MV-4-11 (cell line): ENCODE results near the gene AGAP1.

ENCODE experiments used
- DNase-seq: peaks from one replicate; lab custom pipeline; 2025; lab: John Stamatoyannopoulos, UW

AGAP1 gene

DNA sequence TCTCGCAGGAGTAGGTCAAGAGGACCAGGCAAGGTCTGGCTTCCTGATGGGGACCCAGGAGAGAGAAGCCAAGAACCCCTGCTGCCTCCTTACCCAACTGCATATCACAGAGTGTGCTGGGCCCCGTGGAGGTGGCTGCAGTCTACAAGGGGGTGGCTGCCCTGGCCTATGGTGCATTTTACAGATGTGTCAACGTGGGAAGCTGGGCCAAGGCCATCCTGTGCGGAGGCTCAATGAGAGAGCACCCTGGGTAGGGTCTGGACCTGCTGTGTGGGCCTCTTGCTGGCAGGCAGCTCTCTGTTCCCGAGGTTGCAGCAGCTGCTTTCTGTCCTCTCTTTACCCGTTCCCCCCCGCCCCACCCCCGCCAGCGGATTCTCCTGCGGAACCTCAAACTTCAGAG, 612.9 kb downstream of the AGAP1 start:
- no peak for DNase-seq

DNA sequence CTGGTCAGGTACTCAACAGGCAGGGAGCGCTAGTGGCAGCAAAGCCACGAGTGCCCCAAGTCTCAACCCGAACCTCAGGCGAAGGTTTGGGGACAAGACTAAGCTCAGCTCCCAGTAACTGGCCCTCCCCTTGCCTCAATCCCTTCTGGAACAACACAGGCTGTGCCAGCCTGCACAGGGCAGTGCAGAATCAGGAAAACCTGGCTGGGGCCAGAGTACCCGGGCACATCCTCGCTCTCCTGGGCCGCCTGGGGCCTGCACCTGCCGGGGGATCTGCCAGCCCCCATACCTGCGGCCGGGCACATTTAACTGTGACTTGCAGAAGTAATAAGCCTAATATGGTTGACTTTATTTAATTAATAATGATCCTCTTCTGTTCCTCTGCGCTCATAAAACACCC, 613.7 kb downstream of the AGAP1 start:
- no peak for DNase-seq

DNA sequence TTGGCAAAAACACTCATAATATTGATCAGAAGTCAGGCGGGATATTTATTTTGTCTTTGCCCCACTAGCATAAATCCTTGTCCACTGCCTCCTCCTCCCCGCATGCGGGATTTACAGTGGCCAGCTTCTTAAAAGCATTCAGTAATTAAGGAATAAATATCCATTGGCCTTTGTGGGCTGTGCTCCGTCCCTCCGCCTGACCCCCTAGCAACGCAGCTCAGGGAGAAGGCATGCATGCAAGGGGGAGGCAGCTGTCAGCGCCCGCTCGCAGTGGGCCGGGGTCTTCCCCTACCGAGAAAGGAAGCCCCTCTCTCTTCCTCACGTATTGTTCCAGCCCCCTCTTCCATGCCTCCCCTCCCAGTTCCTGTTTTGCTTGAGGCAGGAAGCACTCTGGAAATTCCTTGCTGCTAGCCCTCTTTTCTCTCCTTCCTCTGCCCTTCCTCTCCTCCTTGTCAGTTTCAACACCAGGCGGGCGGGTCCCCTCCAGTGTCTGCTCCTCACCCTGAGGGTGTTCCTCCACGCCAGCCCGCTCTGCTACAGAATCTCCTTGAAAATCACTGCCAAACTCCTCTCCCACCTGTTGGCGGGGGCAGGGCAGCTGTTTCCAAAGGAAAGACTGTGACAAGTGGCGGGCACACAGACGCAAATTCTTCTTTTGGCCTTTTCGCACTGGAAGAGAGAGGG, 614.2 kb downstream of the AGAP1 start:
- no peak for DNase-seq

DNA sequence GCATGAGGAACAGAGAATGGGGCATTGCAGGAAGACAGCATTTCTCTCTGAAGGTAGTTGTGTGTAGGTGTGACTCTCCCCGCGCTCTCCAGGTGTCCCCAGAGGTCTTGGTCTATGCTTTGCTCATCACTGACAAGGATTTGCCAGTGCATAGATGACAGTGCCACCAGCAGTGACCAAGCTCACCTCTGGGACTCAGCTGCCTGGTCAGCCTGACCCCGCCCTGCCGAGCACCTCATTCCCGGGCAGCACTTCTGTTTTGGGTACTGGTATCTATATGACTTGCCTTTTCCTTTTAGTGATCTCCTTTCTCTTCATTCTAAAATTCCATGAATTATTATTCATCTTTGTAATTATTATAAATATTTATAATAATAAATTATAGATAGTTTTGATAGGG, 615.2 kb downstream of the AGAP1 start:
- no peak for DNase-seq

DNA sequence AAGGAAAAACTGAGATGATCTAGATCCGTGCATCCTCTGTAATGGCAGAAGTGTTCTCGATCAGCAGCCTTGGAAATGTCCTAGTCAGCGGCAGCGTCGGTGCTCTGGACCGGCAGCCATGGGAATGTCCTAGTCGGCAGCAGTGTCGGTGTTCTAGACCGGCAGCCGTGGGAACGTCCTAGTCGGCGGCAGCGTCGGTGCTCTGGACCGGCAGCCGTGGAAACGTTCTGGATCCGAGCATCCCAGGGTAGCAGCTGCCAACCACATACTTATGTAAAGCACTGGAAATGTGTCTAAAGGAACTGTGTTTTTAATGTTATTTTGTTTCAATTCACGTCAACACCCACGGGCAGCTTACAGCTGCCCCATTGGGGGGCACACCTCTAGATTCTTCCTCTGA, 615.6 kb downstream of the AGAP1 start:
- DNase-seq, result no peak

DNA sequence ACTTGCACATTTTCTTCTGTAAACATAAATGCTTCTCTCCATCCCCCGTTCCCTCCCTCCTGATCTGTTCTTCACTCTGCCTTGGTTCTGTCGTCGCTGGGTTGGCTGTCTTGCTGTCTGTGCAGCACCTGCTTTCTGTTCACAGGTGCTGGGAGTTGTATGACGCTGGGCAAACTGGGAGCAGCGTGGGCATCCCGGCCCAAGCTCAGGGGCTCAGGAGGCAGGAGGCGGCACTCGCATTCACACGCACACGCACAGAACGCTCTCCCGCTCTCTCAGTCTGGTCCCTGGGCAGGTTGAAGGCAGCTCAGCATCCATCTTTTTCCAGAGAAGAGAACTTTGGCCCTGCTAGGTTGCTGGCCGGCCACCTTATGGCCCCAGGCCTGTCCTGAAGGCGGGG, 618.6 kb downstream of the AGAP1 start:
- DNase-seq, result no peak

DNA sequence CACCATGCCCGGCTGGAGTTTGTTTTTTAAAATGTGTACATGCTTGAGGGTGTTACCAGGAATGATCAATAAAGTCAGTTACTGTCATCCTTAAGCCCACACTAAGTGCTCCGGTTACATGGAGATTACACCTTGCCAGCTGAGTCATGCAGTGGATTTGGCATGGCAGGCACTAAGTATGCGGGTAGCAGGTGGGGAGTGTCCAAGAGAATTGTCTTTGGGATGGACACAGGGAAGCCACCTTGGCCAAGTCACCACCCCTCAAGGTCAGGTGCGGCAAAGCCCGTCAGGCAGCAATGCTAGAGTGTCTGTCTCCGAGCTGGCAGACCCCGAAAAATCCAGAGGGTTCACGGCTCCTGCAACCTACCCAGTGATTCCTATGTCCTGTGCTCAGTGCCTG, 619.6 kb downstream of the AGAP1 start:
- no peak for DNase-seq

DNA sequence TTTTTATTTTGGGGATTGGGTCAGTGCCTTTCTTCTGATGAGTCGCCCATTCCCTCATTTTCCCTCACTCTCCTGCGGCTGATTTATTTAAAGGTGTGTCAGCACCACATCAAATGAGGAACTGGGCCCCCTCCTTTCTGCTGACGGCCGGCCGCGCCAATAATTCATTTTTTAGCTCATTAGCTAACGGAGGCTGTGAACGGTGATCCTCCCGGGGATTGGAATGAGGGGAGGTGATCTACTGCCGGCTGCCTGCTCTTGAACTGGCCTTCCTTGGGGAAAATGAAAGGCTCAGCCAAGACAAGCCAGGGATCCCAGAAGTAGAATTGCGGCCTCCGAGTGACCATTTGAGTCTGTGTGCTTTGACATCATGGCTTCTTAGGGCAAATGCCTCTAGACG, 620.1 kb downstream of the AGAP1 start:
- no peak for DNase-seq

DNA sequence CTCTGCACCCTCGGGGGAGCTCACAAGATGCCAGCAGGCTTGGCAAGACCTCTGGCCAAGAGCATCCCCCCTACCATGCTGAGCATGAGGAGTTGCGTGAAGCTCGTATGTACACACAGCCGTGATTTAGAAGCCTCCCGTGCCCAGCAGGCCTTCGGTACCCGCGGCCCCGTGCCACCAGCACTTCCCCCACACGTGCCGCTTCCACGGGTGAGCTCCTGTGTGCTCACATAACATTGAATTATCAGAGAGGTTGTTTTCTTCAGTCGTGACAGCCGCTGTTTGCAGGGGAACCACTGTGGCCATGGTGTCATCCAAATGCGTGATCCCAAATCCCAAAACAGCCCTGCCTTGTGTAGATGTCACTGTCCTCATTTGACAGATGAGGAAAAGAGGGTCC, 621.1 kb downstream of the AGAP1 start:
- DNase-seq, result no peak

DNA sequence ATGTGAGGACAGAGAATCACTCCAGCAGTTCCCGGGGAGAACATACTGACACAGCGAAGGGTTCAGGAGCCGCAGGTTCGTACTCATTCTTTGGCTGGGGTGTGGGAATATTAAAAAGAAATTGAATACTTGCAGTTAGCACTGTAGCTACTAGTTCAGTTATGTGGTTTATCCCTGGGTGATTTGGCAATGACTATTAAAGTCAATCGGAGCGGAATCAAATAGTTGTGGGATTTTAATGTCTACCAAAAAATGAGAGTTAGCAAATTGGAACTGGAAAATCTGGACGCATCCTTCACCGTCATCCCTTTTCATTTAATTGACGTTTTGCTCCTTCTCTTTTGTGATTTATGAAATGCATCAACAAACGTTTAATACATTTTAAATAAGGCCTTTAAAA, 623.6 kb downstream of the AGAP1 start:
- DNase-seq, result no peak

DNA sequence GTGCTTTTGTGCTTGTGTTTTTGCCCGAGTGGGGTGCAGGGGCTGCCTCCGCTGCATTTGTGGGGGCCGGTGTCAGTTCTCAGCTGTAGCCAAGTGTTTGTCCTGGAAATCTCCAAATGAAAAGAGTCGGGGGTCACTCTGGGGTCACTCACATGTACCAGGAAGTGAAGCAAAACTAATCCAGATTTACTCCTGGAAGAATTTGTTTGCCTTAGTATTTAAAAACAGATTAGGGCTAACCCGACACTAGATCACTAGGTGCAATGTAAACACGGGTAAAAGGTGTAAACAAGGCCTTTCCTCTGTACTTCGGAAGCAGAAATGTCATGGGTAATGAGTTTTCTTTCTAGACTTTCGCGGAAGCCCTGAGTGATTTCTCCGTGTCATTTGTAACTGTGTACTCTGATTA, 624.0 kb downstream of the AGAP1 start:
- DNase-seq, result no peak

DNA sequence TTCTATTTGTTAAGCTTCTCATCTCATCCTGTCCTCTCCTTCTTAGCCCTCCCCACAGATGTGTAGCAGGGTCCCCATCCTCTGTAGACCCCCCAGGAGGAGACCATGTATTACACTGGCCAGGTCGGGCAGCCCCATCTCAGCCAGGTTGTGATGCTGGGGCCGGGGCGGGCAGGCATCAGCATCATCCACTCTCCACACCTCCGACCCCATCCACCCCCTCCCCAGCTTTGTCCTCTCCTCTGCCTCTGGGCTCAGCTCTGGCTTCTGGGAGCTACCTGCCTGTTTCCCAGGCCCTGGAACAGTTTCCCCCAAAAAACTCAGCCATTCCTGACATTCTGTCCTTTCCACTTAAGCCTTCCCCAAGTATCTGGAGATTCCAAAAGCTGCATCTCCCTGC, 625.2 kb downstream of the AGAP1 start:
- no peak for DNase-seq

DNA sequence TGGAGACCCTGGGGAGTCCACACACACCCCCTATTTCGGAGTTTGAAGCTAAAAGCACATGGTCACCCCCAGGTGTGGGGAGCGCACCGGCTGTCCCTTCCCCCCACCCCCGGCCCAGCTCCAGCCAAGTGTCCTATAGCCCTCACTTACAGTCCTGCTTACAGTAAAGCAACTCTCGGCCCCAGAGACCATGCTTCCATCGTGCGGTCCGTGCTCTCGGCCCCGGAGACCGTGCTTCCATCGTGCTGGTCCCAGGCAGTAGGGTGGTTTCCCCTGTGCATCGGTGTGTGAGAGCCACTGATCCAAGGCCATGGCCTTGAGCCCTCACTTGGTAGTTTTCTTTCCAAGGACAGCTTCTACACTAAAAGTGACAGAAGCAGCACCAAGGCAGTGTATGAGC, 625.6 kb downstream of the AGAP1 start:
- DNase-seq, result no peak

DNA sequence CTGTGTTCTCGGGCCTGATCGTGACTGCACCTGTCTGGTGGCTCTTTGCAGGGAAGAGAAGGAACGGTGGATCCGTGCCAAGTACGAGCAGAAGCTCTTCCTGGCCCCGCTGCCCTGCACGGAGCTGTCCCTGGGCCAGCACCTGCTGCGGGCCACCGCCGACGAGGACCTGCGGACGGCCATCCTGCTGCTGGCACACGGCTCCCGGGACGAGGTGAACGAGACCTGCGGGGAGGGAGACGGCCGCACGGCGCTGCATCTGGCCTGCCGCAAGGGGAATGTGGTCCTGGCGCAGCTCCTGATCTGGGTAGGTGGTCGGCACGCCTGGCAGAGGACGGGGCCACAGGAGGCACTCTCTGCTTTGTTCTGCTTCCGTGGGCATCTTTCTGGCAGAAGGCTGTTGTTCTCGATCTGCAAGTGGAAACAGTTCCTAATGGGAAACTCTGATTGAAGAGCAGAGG, 626.3 kb downstream of the AGAP1 start:
- no peak for DNase-seq

DNA sequence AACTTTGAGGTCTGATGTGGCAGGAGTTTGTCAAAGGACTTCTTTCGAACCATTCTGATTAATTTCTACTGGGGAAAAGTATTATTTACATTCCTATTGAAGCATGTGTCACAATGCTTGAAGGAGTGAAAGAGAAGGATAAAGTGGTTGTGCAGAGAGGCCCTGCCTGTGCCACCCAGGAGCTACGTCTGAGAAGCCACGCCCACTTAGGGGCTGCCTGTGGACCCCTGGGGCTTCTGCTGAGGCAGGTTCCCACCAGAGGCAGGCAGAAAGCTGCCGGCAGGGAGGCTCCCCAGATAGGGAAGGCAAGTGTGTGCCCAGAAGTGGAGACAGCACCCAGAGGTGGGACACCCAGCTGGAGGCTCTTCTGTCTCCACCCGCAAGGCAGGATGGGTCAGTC, 627.0 kb downstream of the AGAP1 start:
- no peak for DNase-seq

DNA sequence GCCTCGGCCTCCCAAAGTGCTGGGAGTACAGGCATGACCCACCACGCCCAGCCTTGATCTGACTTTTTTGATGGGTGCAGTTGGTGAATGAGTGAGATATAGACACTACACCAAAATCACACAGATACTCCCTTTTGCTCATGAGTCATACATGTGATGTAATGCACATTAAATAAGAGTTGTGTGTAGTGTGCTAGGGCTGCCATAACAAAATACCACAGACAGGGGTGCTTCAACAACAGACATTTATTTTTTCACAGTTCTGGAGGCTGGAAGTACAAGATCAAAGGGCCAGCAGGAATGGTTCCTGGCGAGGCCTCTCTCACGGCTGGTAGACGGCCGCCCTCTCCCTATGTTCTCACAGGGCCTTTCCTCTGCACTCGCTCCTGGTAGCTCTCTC, 627.7 kb downstream of the AGAP1 start:
- DNase-seq, result no peak

DNA sequence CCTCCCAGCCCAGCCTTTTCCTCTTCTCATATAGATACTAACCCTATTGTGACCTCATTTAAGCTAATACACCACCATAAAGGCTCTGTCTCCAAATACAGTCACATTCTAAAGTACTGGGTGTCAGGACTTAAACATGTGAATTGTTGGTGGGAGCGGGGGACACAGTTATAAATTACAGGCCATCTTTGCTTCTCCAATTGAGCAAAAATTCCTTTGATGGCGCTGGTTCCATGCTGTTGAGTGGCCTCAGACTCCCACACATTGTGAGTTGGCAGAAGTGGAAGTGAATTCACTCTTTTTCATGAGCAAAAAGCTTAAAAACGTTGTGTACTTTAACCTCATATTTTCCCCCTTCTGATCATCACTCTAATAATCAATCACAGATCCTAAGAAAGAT, 628.4 kb downstream of the AGAP1 start:
- DNase-seq, result no peak

DNA sequence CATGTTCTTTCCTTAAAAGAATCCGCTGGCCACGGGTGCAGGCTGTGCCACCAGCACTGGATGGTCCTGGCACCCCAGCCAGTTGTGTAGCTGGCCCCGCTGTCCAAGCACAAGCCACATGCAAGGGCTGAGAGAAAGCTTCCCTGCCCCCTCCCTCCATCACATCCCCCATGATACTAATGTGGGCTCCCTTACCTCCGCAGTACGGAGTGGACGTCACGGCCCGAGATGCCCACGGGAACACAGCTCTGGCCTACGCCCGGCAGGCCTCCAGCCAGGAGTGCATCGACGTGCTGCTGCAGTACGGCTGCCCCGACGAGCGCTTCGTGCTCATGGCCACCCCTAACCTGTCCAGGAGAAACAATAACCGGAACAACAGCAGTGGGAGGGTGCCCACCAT, 629.9 kb downstream of the AGAP1 start:
- DNase-seq, result no peak

DNA sequence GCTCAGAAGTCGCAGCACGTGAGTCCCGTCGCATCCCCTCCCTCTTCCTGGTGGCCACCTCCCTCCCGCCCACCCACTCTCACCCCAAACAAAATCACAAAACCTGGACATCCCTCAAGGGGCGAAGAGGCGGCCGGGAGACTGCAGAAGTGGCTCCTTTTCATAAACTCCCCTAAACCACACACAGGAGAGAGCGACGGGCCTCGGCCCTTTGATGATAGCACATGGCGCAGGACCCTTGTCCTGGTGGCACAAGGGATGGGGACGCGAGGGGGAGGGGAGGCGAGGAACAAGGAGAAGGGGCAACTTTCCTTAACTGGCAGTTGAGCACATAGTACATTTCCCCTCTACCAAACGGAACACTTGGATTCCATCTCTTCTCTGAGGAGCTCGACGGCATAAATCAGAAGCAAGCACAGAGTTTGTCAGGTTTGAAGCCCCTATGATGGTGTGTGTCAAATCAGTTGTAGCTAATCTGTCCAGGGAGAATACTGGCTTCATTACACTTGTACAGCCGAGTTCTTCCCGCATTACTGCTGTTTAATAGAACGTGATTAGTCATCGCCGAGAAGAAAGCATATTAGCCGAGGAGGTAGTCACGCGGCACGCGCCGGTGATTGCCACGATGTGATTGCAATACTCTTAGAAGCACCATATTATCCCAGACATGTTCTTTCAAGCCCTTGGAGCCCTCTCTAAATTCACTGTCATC, 630.5 kb downstream of the AGAP1 start:
- no peak for DNase-seq

DNA sequence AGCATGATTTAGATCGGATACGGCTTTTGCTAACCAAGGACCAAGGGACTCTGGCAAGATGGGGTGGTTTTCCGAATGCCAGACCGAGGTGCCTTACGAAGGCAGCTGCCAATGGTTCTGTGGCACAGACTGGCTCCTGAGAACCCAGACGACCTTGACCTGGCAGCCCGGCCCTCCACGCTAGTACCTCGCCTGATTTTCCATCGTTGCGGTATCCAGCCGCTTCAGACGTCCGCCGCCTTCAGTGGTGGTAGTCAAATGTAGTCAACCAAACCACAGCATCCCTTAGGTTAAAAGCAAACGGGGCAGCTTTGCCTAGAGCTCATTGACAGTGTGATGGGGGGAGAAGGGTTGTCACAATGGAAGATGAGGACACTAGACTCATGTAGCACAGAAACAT, 631.7 kb downstream of the AGAP1 start:
- no peak for DNase-seq

DNA sequence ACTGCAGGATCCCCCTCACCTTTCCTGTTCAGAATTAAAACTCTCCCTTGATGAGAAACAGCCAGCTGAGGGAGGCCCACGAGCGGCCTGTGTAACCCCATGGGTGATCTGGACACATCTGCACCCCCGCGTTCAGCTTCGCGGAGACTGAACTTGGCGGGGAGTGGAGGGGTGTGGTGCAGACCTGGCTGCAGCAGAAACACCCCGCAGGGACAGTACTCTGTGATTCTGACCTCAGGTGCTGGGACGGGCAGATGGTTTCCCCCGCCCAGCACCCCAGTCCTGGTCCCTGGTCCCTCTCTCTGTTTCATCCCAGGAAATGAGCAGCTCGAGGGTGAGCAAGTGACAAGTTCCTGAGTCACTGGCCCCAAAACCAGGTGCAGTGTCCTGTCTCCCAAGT, 633.2 kb downstream of the AGAP1 start:
- DNase-seq, result no peak

DNA sequence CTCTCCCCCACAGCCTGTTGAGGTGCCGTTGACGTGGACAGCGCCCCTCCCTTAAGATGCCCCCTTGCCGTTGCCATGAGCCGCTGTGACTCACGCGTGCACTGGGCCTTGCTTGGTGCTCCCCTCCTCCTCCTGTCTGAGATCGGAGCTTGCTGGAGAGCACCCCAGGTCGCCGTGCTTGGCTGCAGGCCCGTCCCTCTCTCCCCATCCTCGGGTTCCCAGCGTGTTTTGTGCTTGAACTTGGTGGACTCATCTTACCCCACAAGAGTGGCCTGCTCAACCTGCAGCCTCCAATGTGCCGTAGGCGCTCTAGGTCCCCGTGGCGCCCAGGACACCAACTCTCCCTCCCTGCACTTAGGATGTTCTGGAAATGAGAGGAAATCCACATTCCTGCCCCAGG, 634.5 kb downstream of the AGAP1 start:
- no peak for DNase-seq

DNA sequence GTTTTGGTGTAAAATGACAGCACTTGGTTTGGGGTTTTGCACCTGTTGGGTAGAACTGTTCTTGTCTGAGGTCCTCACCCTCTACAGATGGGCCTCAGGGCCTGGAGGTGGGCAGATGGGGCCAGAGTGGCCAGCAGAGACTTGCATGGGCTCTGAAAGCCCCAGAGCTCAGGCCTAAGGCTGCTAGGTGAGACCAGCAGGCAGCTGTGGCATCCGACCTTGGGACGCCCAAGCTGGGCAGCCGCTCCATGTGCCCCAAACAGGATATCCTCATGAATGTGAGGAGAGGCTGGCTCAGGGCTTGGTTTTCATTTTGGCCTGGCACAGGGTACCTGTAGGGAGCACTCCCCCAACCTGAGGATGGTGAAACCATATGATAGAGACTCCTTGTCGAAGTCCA, 636.1 kb downstream of the AGAP1 start:
- no peak for DNase-seq
